Caco-2 (cell line): ENCODE data around the gene FBXO36. TPM values are rescaled to one million over a fixed set of nuclear protein-coding genes. Genes with fewer than 3 reads are reported as not detected.

ENCODE experiments used
- BruUV-seq: library from RNA; stranded (reverse); fragments of 400-500 nt; replicated peaks from 2 replicates; lab custom pipeline; 2021; lab: Mats Ljungman, UMichigan
- CTCF ChIA-PET: fragments of 300-600 bp; sonication (Branson Sonifier 250); formaldehyde crosslinking; loops from one replicate; lab custom pipeline; 2022; ENCODE audit warnings: antibody characterized with exemption; lab: Charles Lee
- POLR2A ChIA-PET: fragments of 300-600 bp; sonication (Branson Sonifier 250); formaldehyde crosslinking; loops from one replicate; lab custom pipeline; 2022; ENCODE audit warnings: antibody characterized with exemption; lab: Charles Lee
- DNase-seq, 2 experiments: peaks; one replicate each; pipeline versions ENCODE4 v3.0.0 to v3.0.0-alpha.2; 2020 to 2022
- H3K27me3 ChIP-seq: replicated peaks from 2 replicates; pipeline ENCODE4 v1.6.0; 2011; ENCODE audit warnings: low read length; ENCODE audit not compliant: control insufficient read depth, insufficient read depth
- H3K36me3 ChIP-seq: 2 replicates; pipeline ENCODE4 v1.5.1; 2011; ENCODE audit warnings: low read length; ENCODE audit not compliant: control insufficient read depth, insufficient read depth
- H3K4me1 ChIP-seq: fragments of 250-450 bp; sonication (Bioruptor Pico); 2 replicates; pipeline ENCODE4 v1.5.1; 2020; ENCODE audit warnings: mild to moderate bottlenecking
- H3K4me3 ChIP-seq: 2 replicates; pipeline ENCODE4 v1.5.1; 2011; ENCODE audit warnings: low read depth, mild to moderate bottlenecking, control low read depth, low read length
- H3K9me3 ChIP-seq: fragments of 250-450 bp; sonication (Bioruptor Pico); 2 replicates; pipeline ENCODE4 v1.5.1; 2020; ENCODE audit warnings: mild to moderate bottlenecking, moderate library complexity
- H3K27ac Mint-ChIP-seq: one replicate; pipeline ENCODE4 v1.8.0; 2022; ENCODE audit warnings: mixed read lengths; ENCODE audit not compliant: unreplicated experiment
- H3K27me3 Mint-ChIP-seq: one replicate; pipeline ENCODE4 v1.8.0; 2022; ENCODE audit warnings: mixed read lengths; ENCODE audit not compliant: insufficient read depth, unreplicated experiment
- H3K36me3 Mint-ChIP-seq: one replicate; pipeline ENCODE4 v1.8.0; 2022; ENCODE audit warnings: mild to moderate bottlenecking, mixed read lengths; ENCODE audit not compliant: insufficient read depth, unreplicated experiment
- H3K4me1 Mint-ChIP-seq: one replicate; pipeline ENCODE4 v1.8.0; 2022; ENCODE audit warnings: low read depth, mixed read lengths; ENCODE audit not compliant: unreplicated experiment
- H3K4me3 Mint-ChIP-seq: one replicate; pipeline ENCODE4 v1.8.0; 2022; ENCODE audit warnings: mild to moderate bottlenecking, moderate library complexity, mixed read lengths; ENCODE audit not compliant: unreplicated experiment
- H3K9me3 Mint-ChIP-seq: one replicate; pipeline ENCODE4 v1.8.0; 2022; ENCODE audit warnings: mixed read lengths; ENCODE audit not compliant: unreplicated experiment
- CTCF ChIP-seq, 2 experiments: fragments of 200-600 bp in 1 of 2; IDR thresholded peaks; 1 replicate in 1 of 2; 2 replicates in 1 of 2; pipeline versions ENCODE4 v1.5.1 to v1.8.0; 2011 to 2022; ENCODE audit warnings: antibody characterized with exemption in 1 of 2, control low read depth in 1 of 2, inconsistent platforms in 1 of 2, low read depth in 1 of 2, low read length in 1 of 2, mild to moderate bottlenecking in 1 of 2, moderate library complexity in 1 of 2; ENCODE audit not compliant: insufficient read depth in 1 of 2, severe bottlenecking in 1 of 2, unreplicated experiment in 1 of 2
- intact Hi-C: fragments of 100-400 bp; cut with micrococcal nuclease; formaldehyde crosslinking; loops from one replicate; pipeline ENCODE4 v1.10.0; 2022; ENCODE audit not compliant: unreplicated experiment
- total RNA-seq: library from RNA; stranded (reverse); gene quantifications from 2 replicates; pipeline ENCODE4 v1.2.3, GENCODE V29; 2022

Gene FBXO36
- total RNA-seq, 1 experiment from 2014 or later: 0.64 TPM

- POLR2A ChIA-PET: interaction anchor here (0.5 to 0.7 kb wide), 2 partner anchors 179 to 927 kb away, joined by 3 read pairs; no protein-coding TSS in a partner anchor
- Histone ChIP-seq H3K9me3 (no peaks in the 10 kb centered on the region), H3K4me1 (no peaks in the 10 kb centered on the region), H3K27me3 (no peaks in the 10 kb centered on the region), H3K36me3 (no peaks in the 10 kb centered on the region), H3K4me3 (no peak overlapping the region)
- Mint-ChIP-seq H3K36me3 (peaks cover 1% of the 10 kb centered on the region), H3K4me1 (no peaks in the 10 kb centered on the region), H3K4me3 (no peak overlapping the region), H3K9me3 (no peaks in the 10 kb centered on the region), H3K27ac (no peak overlapping the region), H3K27me3 (no peaks in the 10 kb centered on the region)
- no TSS peak for BruUV-seq
- no peak for TF ChIP-seq CTCF (IDR thresholded peaks at IDR 0.05; ENCODE audit: insufficient read depth in 1 of 2, low read depth in 1 of 2, low read length in 1 of 2, severe bottlenecking in 1 of 2, unreplicated experiment in 1 of 2)
- CTCF ChIA-PET: no interaction called here
- DNase-seq: no peak
- intact Hi-C loops: no loop called here
Measured at GRCh38 chr2:229927817-229928321, 5.6 kb downstream of the FBXO36 start.

GRCh38 chr2:229930656-229931055 is 8.4 kb downstream of the FBXO36 start:
- intact Hi-C loops: no loop called here
- no TSS peak for BruUV-seq
- Histone ChIP-seq H3K4me3 (no peak overlapping the region), H3K27me3 (no peaks in the 10 kb centered on the region), H3K4me1 (no peaks in the 10 kb centered on the region), H3K36me3 (no peaks in the 10 kb centered on the region), H3K9me3 (no peaks in the 10 kb centered on the region)
- H3K27ac Mint-ChIP-seq: no peak overlapping the region
- no peaks in the 10 kb centered on the region for H3K36me3 Mint-ChIP-seq
- ChIA-PET POLR2A (no interaction called here), CTCF (no interaction called here)
- H3K4me3 Mint-ChIP-seq: no peak overlapping the region
- H3K27me3 Mint-ChIP-seq: no peaks in the 10 kb centered on the region
- no peak for DNase-seq
- no peaks in the 10 kb centered on the region for H3K4me1 Mint-ChIP-seq
- H3K9me3 Mint-ChIP-seq: no peaks in the 10 kb centered on the region
- TF ChIP-seq CTCF (IDR thresholded peaks at IDR 0.05; ENCODE audit: insufficient read depth in 1 of 2, low read depth in 1 of 2, low read length in 1 of 2, severe bottlenecking in 1 of 2, unreplicated experiment in 1 of 2): no peak

- no peak overlapping the region for H3K4me3 Mint-ChIP-seq
- TF ChIP-seq CTCF (IDR thresholded peaks at IDR 0.05; ENCODE audit: insufficient read depth in 1 of 2, low read depth in 1 of 2, low read length in 1 of 2, severe bottlenecking in 1 of 2, unreplicated experiment in 1 of 2): no peak
- Histone ChIP-seq H3K9me3 (no peaks in the 10 kb centered on the region), H3K36me3 (no peaks in the 10 kb centered on the region), H3K4me3 (no peak overlapping the region), H3K4me1 (no peaks in the 10 kb centered on the region), H3K27me3 (no peaks in the 10 kb centered on the region)
- no peak overlapping the region for H3K27ac Mint-ChIP-seq
- no peaks in the 10 kb centered on the region for H3K4me1 Mint-ChIP-seq
- intact Hi-C loops: no loop called here
- ChIA-PET CTCF (no interaction called here), POLR2A (no interaction called here)
- H3K9me3 Mint-ChIP-seq: no peaks in the 10 kb centered on the region
- DNase-seq: no peak
- BruUV-seq: no TSS peak
- H3K27me3 Mint-ChIP-seq: no peaks in the 10 kb centered on the region
- H3K36me3 Mint-ChIP-seq: no peaks in the 10 kb centered on the region
Measured at GRCh38 chr2:229931241-229931640, 8.9 kb downstream of the FBXO36 start.
